Keratinocyte (primary cell): ENCODE measurements around the gene SLC25A11.

Experiments
- EZH2 ChIP-seq: IDR thresholded peaks from one replicate; pipeline ENCODE4 v1.6.1; 2012; ENCODE audit warnings: inconsistent platforms, mild to moderate bottlenecking, low read length, moderate library complexity
- TF ChIP-seq, protein P1 (sequence below), 3 experiments: IDR thresholded peaks in 1 of 3; conservative IDR thresholded peaks in 1 of 3; optimal IDR thresholded peaks in 1 of 3; 2 replicates in 2 of 3; 3 replicates in 1 of 3; pipeline versions ENCODE3 to v1.5.1; 2011; ENCODE audit warnings: low read length in 3 of 3, mild to moderate bottlenecking in 3 of 3, moderate library complexity in 2 of 3, control low read depth in 1 of 3, inconsistent platforms in 1 of 3; ENCODE audit not compliant: insufficient read depth in 2 of 3; ENCODE audit errors: extremely low read depth in 1 of 3

GRCh38 chr17:4950075-4950745 is 10.4 kb upstream of the SLC25A11 start:
- TF ChIP-seq EZH2: no peak
- TF ChIP-seq, protein P1, sequence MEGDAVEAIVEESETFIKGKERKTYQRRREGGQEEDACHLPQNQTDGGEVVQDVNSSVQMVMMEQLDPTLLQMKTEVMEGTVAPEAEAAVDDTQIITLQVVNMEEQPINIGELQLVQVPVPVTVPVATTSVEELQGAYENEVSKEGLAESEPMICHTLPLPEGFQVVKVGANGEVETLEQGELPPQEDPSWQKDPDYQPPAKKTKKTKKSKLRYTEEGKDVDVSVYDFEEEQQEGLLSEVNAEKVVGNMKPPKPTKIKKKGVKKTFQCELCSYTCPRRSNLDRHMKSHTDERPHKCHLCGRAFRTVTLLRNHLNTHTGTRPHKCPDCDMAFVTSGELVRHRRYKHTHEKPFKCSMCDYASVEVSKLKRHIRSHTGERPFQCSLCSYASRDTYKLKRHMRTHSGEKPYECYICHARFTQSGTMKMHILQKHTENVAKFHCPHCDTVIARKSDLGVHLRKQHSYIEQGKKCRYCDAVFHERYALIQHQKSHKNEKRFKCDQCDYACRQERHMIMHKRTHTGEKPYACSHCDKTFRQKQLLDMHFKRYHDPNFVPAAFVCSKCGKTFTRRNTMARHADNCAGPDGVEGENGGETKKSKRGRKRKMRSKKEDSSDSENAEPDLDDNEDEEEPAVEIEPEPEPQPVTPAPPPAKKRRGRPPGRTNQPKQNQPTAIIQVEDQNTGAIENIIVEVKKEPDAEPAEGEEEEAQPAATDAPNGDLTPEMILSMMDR (optimal IDR thresholded peaks at IDR 0.05 in 1 of 3, IDR thresholded peaks at IDR 0.05 in 1 of 3, conservative IDR thresholded peaks at IDR 0.05 in 1 of 3; ENCODE audit: extremely low read depth in 1 of 3, insufficient read depth in 2 of 3, low read length in 3 of 3): no peak
